ENCODE results near the gene CYTIP. TPM values are rescaled to one million over a fixed set of nuclear protein-coding genes. Genes with fewer than 3 reads are reported as not detected.

Gene CYTIP
- total and polyA plus RNA-seq, 2 of the 4 experiments (the other 2 are of a cell fraction), result not detected

GRCh38 chr2:157489983-157490382 is 46.1 kb upstream of the CYTIP start:
- ATAC-seq (ENCODE audit: low read depth) (no peak), DNase-seq (no peak)
- no peaks in the 10 kb centered on the region for H3K9me1 ChIP-seq (ENCODE audit: insufficient read depth, low read length)
- no peak overlapping the region for H3K9ac ChIP-seq (ENCODE audit: low read depth, low read length)
- no peak overlapping the region for H2BK5ac ChIP-seq (ENCODE audit: low read depth, low read length, poor library complexity, severe bottlenecking)
- H3K14ac ChIP-seq (replicated peaks; ENCODE audit: low read depth, low read length), result no peak overlapping the region
- no peak overlapping the region for H2BK120ac ChIP-seq (ENCODE audit: low read depth, low read length)
- H2AFZ ChIP-seq (replicated peaks; ENCODE audit: low read length, poor library complexity), result no peak overlapping the region
- no peak overlapping the region for H3K4me2 ChIP-seq (ENCODE audit: low read depth, low read length)
- peaks cover 2% of the 10 kb centered on the region for H3K27me3 ChIP-seq (ENCODE audit: control insufficient read depth, insufficient read depth, low read length)
- no peak overlapping the region for H4K5ac ChIP-seq (ENCODE audit: low read depth, low read length)
- H3K56ac ChIP-seq (ENCODE audit: extremely low read depth, insufficient read depth, low read length), result no peak overlapping the region
- ChIA-PET POLR2A (ENCODE audit: unreplicated experiment) (no interaction called here), CTCF (no interaction called here)
- H2AK9ac ChIP-seq (replicated peaks; ENCODE audit: low read depth, low read length, poor library complexity), result no peak overlapping the region
- H3K23ac ChIP-seq (ENCODE audit: low read depth, low read length), result no peak overlapping the region
- BruUV-seq (replicated peaks), result no TSS peak
- intact Hi-C loops (cut with micrococcal nuclease) (loop anchor here (10.0 kb wide), 2 partner anchors 405 to 1265 kb away; no protein-coding TSS in a partner anchor), in situ Hi-C loops (cut with MboI; ENCODE audit: low sequenced_read_pairs) (loop anchor here (10.0 to 25.0 kb wide), 2 partner anchors 272 to 515 kb away; no protein-coding TSS in a partner anchor), dilution Hi-C loops (cut with HindIII; ENCODE audit: low sequenced_read_pairs, unreplicated experiment) (no loop called here)
- H4K91ac ChIP-seq (ENCODE audit: insufficient read depth, low read depth, low read length), result no peak overlapping the region
- no peaks in the 10 kb centered on the region for H3K79me1 ChIP-seq (ENCODE audit: low read depth in 1 of 2, low read length in 2 of 2)
- no peaks in the 10 kb centered on the region for H3K9me3 ChIP-seq (ENCODE audit: control insufficient read depth, insufficient read depth, low read length)
- no peak overlapping the region for H3K27ac ChIP-seq (ENCODE audit: insufficient read depth, low read length)
- H2BK20ac ChIP-seq (ENCODE audit: low read depth, low read length), result no peak overlapping the region
- TF ChIP-seq MAZ (IDR thresholded peaks at IDR 0.05; ENCODE audit: borderline replicate concordance, low read depth, low read length), result no peak
- TF ChIP-seq, protein P1, sequence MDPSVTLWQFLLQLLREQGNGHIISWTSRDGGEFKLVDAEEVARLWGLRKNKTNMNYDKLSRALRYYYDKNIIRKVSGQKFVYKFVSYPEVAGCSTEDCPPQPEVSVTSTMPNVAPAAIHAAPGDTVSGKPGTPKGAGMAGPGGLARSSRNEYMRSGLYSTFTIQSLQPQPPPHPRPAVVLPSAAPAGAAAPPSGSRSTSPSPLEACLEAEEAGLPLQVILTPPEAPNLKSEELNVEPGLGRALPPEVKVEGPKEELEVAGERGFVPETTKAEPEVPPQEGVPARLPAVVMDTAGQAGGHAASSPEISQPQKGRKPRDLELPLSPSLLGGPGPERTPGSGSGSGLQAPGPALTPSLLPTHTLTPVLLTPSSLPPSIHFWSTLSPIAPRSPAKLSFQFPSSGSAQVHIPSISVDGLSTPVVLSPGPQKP (IDR thresholded peaks at IDR 0.05; ENCODE audit: borderline replicate concordance, low read depth, low read length), result no peak
- TF ChIP-seq CEBPB (IDR thresholded peaks at IDR 0.05; ENCODE audit: low read depth, low read length), result no peak
- no peak for TF ChIP-seq POLR2A (IDR thresholded peaks at IDR 0.05; ENCODE audit: low read depth, low read length)
- no peak for TF ChIP-seq FOS (IDR thresholded peaks at IDR 0.05; ENCODE audit: low read depth, low read length)
- TF ChIP-seq BHLHE40 (IDR thresholded peaks at IDR 0.05; ENCODE audit: low read depth, low read length), result no peak
- TF ChIP-seq RCOR1 (IDR thresholded peaks at IDR 0.05; ENCODE audit: insufficient replicate concordance, low read length), result no peak
- no peak for TF ChIP-seq NFE2L2 (IDR thresholded peaks at IDR 0.05; ENCODE audit: low read depth, low read length)
- no peak overlapping the region for H2BK15ac ChIP-seq (ENCODE audit: low read depth, low read length)
- H3K36me3 ChIP-seq (ENCODE audit: control insufficient read depth, insufficient read depth, low read length), result no peaks in the 10 kb centered on the region
- no CpG with 5 or more reads among the region's 1 CpG for WGBS, 2 experiments (ENCODE audit: extremely low coverage in 2 of 2, insufficient read length in 1 of 2)
- no peak overlapping the region for H3K4me3 ChIP-seq (ENCODE audit: insufficient read depth, low read depth, low read length)
- H3K18ac ChIP-seq (ENCODE audit: low read depth, low read length), result no peak overlapping the region
- H3K4ac ChIP-seq (ENCODE audit: low read depth, low read length), result no peak overlapping the region
- H2AK5ac ChIP-seq (ENCODE audit: low read depth, low read length), result no peak overlapping the region
- no peaks in the 10 kb centered on the region for H3K4me1 ChIP-seq (ENCODE audit: control insufficient read depth, insufficient read depth, low read length)
- no peaks in the 10 kb centered on the region for H4K20me1 ChIP-seq (ENCODE audit: insufficient read depth, low read length)
- no peak overlapping the region for H4K8ac ChIP-seq (ENCODE audit: low read depth in 2 of 2, low read length in 2 of 2)
